HG02623 (cell line): ENCODE measurements around the gene SMOC1.

Experiments used
- ATAC-seq: cut with Tn5 transposase; IDR thresholded peaks from one replicate; pipeline ENCODE4 v1.9.1; 2021; ENCODE audit warnings: moderate library complexity; ENCODE audit not compliant: unreplicated experiment

Gene SMOC1

DNA sequence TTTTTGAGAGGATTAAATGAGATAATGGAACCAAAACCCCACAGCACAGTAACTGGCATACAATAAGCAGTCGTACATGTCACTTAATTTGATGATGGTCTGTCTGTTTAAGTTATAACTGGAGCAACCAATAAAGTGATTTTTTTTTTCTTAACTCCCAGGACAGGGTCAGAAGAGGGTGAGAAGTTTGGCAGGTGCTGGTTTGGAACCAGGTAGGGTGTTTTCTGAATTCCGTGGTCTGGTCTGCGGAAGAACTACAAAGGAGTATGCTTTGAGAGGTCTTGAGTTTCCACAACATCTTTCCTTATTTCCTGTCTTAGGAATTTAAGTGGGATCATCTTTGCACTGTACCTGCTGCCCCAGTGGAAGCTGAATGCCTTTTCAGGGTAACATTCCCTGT, 197.8 kb downstream of the SMOC1 start:
- no peak for ATAC-seq

DNA sequence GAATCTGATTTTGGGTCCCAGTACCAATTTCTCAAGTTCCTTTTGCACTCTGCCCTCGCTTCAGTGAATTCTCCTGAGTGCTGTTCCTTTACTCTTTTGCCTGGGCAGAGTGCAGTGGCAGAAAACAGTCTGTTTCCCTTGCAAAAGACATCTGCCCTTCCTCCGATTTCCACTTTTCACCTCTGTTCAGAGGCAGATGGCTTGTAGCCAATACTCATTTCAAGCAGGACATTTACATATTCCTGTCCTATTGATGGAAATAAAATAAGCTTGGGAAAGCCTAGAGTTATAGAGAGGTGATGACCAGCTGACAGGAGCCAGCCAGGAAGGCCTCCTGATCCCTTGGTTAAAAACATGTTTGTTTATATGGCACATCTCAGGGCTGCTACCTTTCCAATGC, 198.5 kb downstream of the SMOC1 start:
- ATAC-seq = no peak

DNA sequence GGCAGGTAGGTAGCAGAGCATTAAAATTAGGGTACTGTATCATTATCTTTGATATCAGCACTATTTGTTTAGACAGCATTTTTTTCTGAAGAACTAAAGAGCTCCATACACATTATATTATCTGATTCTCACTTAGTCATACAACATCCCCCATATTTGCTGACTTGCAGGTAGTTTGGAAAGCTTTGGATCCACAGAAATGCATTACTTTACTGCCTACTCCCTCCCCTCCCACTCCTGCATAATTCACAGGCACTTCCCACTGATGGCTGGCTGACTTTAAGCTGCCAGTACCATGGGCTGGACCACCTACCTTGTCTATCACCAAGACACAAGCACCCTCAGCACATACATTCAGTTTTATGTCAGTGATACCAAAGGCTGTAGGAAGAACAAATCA, 199.1 kb downstream of the SMOC1 start:
- ATAC-seq = no peak

DNA sequence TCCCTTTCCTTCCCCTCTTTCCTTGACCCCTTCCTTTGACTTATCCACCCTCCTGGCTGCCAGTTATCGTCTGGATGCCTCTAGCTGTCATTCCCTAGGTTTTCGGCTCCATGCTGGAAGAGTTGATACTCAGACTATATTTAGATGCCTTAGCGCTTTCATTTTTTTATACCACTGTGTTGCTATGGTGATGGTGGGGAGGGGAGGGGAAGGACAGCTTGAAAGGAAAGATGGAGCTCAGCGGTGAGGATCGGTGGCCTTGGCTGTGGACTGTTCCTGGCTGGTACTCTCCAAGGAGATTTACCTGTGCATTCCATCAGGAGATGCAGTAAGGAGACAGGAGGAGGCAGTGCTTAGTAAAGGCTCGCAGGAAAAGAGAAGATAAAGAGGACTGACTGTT, 200.9 kb downstream of the SMOC1 start:
- ATAC-seq = no peak
